M059J (cell line): Measurements from ENCODE around the gene GSTA4. TPM values are rescaled to one million over a fixed set of nuclear protein-coding genes. Genes with fewer than 3 reads are reported as not detected.

Experiments
- total RNA-seq: library from RNA; depleted of rRNA; stranded (reverse); fragments of >200 nt; shearing (Covaris generic); gene quantifications from 2 replicates; pipeline ENCODE4 v1.2.3, GENCODE V29; 2014; rRNA removed

Gene GSTA4
- total RNA-seq, 1 experiment from 2014 or later: 26.2 TPM

Other genes starting within 250 kb of the GSTA4 start
- 0.12 TPM in 1 of 2 replicates, not detected in the other for gene GSTA2, start 231.8 kb downstream of the GSTA4 start, total RNA-seq
- gene GSTA1, start 191.5 kb downstream of the GSTA4 start, total RNA-seq: 0.30 and 0.44 TPM in 2 replicates
- not detected in 2 replicates for gene GSTA5, start 154.5 kb downstream of the GSTA4 start, total RNA-seq
- gene GSTA3, start 85.6 kb downstream of the GSTA4 start, total RNA-seq: 0.27 and 2.4 TPM in 2 replicates
- 19.1 and 28.1 TPM in 2 replicates for gene CILK1, start 66.5 kb upstream of the GSTA4 start, total RNA-seq
- gene FBXO9, start 70.1 kb upstream of the GSTA4 start, total RNA-seq: 45.2 and 80.4 TPM in 2 replicates
- gene GCM1, start 153.6 kb upstream of the GSTA4 start, total RNA-seq: not detected in 2 replicates